Lower leg skin (tissue), 4 donors: Measurements from ENCODE around the gene PDE4A. TPM values are rescaled to one million over a fixed set of nuclear protein-coding genes. Genes with fewer than 3 reads are reported as not detected.

ENCODE experiments used
- DNase-seq, 2 donors: peaks; one replicate each; pipeline ENCODE4 v3.0.0-alpha.2; 2019; ENCODE audit warnings: low spot score in 2 of 2
- H3K4me3 ChIP-seq: fragments of 200-600 bp; sonication (generic); 2 replicates; pipeline ENCODE4 v1.5.1; 2017; ENCODE audit warnings: mild to moderate bottlenecking, low read depth; ENCODE audit not compliant: poor library complexity, severe bottlenecking
- CTCF ChIP-seq, 3 donors: fragments of 450-650 bp; IDR thresholded peaks; one replicate each; pipeline ENCODE4 v1.5.1; 2016; ENCODE audit warnings: antibody characterized with exemption in 3 of 3, mild to moderate bottlenecking in 3 of 3, moderate library complexity in 2 of 3
- POLR2A ChIP-seq, 2 donors: fragments of 450-650 bp; IDR thresholded peaks; one replicate each; pipeline ENCODE4 v1.6.1; 2016 to 2017; ENCODE audit warnings: antibody characterized with exemption in 2 of 2, mild to moderate bottlenecking in 1 of 2, moderate library complexity in 1 of 2
- WGBS, 2 donors: methylation state at CpG; one replicate each; pipeline ENCODE4 v1.1.5; 2018; 5-methylcytosine and 5-hydroxymethylcytosine counted together
- intact Hi-C: fragments of 100-400 bp; cut with DNase I; formaldehyde crosslinking; loops from one replicate; pipeline ENCODE4 v1.15.0; 2023; ENCODE audit warnings: low total_unique reads
- total RNA-seq, 4 donors: library from RNA; depleted of rRNA; stranded (reverse); fragments of >200 nt; gene quantifications; one replicate each; pipeline ENCODE4 v1.1.0, GENCODE V29; 2016

The PDE4A gene
- total RNA-seq, 4 donors from 2014 or later = 4.1 to 6.8 (median 5.7) TPM

DNA sequence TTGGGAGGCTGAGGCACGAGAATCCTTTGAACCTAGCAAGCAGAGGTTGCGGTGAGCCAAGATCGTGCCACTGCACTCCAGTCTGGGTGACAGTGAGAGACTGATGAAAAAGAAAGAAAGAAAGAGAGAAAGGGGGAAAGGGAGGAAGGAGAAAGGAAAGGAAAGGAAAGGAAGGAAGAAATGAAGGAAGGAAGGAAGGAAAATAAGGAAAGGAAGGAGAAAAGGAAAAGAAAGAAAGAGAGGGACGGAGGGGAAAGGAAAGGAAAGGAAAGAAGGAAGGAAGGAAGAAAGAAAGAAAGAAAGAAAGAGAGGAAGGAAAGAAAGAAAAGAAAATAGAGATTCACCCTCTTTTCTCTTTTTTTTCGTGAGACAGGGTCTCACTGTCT lies 8.7 kb downstream of the PDE4A start:
- WGBS, 2 donors = 69 to 71% methylated on average over 5 of the region's 5 CpGs

DNA sequence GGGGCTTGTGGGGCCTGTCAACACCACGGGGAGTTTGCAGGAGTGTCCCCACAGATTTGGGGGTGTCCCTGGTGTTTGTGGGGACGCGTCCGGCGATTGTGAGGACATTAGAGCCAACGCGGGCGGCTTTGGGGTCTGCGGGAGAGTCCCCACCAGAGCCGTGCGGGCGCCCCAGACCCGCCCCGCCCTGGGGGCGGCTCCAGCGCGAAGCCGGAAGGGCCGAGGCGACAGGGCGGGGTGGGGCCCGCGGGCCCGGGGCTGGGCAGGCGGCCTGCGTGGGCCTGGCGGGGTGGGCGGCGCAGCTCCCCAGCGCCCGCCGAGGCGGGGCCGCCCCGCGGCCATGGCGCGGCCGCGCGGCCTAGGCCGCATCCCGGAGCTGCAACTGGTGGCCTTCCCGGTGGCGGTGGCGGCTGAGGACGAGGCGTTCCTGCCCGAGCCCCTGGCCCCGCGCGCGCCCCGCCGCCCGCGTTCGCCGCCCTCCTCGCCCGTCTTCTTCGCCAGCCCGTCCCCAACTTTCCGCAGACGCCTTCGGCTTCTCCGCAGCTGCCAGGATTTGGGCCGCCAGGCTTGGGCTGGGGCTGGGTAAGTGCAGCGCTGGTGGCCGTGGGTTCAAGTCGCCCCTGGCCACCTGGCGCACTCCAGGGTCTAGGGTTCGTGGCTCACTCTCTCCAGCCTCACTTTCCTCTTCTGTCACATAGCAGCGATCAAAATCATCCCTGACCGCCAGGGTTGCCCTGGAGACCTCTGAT lies 10.3 kb downstream of the PDE4A start:
- TF ChIP-seq CTCF (IDR thresholded peaks at IDR 0.05) (no peak), POLR2A (IDR thresholded peaks at IDR 0.05) (no peak)
- DNase-seq = peak in 1 of 2 donors; percentile 92
- intact Hi-C loops = no loop called here
- WGBS, 2 donors = 5 to 11% methylated on average over 23 to 33 of the region's 75 CpGs
- H3K4me3 ChIP-seq = peak overlapping the region; percentile 53

More for the DNA sequence above, 8.7 kb downstream of the PDE4A start:
- intact Hi-C loops = no loop called here
- no peak for DNase-seq
- no peak for TF ChIP-seq POLR2A (IDR thresholded peaks at IDR 0.05)
- H3K4me3 ChIP-seq = no peak overlapping the region

- TF ChIP-seq POLR2A (IDR thresholded peaks at IDR 0.05) = no peak
- TF ChIP-seq CTCF (IDR thresholded peaks at IDR 0.05) = no peak
- H3K4me3 ChIP-seq = peak overlapping the region; percentile 53
- WGBS, 2 donors = 5 to 7% methylated on average over 20 to 25 of the region's 25 CpGs
- no peak for DNase-seq
- intact Hi-C loops = no loop called here
These were observed 11.1 kb downstream of the PDE4A start for GRCh38 chr19:10431254-10431942.

DNA sequence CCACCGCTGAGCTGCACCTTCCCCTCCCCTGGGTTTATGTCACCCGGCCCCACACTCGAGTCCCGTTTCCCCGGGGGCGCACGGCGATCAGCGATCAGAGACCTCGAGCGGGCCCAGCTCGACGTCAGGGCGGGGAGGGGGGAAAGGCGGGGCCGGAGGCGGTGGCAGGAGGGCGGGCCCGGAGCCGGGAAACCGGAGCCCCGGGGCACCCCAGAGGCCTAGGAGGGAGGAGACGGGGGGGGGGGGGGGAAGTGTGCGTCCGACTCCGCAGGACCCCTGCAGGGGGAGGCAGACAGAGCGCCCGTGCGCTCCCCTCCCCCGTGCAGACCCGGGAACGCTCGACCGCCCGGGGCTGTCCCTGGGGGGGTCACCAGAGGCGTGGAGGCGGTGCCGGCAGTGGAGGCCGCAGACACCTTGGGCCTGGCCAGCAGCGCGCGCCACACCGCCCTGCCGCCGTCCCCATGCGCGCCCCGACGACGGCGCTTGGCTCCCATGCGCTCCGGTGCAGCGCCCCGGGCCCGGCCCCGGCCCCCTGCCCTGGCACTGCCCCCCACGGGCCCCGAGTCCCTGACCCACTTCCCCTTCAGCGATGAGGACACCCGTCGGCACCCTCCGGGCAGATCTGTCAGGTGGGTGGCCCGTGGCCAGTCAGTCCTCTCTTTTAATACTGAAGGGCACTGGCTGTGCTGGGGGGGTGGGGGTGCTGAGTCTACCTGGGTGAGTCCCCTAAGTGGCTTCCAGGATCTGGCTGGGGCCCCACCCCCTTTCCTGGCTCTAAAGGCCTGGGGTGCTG lies 11.8 kb downstream of the PDE4A start:
- WGBS, 2 donors = 1 to 6% methylated on average over 27 to 37 of the region's 64 CpGs
- peak in 1 of 2 donors; percentile 94 for DNase-seq

DNA sequence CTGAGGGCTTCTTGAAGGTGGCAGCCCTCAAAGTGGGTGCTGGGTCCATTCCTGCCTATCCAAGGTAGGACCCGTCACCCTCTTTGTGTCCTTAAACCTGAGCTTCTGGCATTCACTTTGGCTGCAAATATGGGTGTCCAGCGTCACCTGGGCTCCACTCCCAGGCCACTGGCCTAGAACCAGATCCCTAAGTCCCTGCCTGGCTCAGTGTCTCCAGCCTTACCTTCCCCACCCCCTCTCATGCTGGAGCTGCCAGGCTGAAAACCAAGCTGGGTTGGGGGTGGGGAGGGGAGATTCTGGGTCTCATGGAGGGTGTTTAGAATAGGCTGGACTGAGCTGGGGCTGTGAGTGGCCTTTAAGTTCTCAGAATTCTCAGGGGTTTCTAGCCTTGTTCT lies 12.4 kb downstream of the PDE4A start:
- intact Hi-C loops = no loop called here
- TF ChIP-seq POLR2A (IDR thresholded peaks at IDR 0.05) (no peak), CTCF (IDR thresholded peaks at IDR 0.05) (no peak)
- no peak for DNase-seq
- H3K4me3 ChIP-seq = no peak overlapping the region
- 56 to 97% methylated on average over 2 of the region's 2 CpGs for WGBS, 2 donors

More for the DNA sequence above, 11.8 kb downstream of the PDE4A start:
- intact Hi-C loops = no loop called here
- no peak for TF ChIP-seq CTCF (IDR thresholded peaks at IDR 0.05)
- no peak for TF ChIP-seq POLR2A (IDR thresholded peaks at IDR 0.05)
- H3K4me3 ChIP-seq = peak overlapping the region; percentile 53

DNA sequence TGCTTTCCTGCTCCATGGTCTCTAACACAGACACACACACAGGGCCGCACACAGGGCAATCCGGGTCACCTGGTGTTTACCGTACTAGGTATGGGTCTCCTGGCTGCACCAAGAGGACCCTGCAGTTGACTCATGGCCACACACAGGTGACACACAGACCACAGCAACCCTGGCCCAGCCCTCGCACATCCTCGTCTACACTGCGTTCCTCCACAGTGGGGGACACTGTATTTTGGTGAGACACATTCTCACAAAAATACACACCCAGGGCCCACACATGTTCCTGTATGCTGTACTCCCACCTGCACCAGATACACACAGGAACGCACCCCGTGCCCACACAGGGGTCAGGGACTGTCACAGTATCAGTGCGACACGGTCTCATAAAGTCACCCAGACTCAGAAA lies 12.8 kb downstream of the PDE4A start:
- intact Hi-C loops = no loop called here
- H3K4me3 ChIP-seq = no peak overlapping the region
- no peak for DNase-seq
- TF ChIP-seq POLR2A (IDR thresholded peaks at IDR 0.05) = no peak
- no peak for TF ChIP-seq CTCF (IDR thresholded peaks at IDR 0.05)
- WGBS, 2 donors = 91% methylated on average over 10 of the region's 10 CpGs
